Brain microvascular endothelial cell (primary cell): Measurements from ENCODE around the gene KCNQ1.

ENCODE experiments used
- DNase-seq: peaks from one replicate; pipeline ENCODE4 v3.0.0-alpha.2; 2020
- H3K27ac ChIP-seq: fragments of 250-450 bp; sonication (Bioruptor Pico); 2 replicates; pipeline ENCODE4 v1.5.1; 2020; ENCODE audit warnings: mild to moderate bottlenecking, moderate library complexity
- H3K27me3 ChIP-seq: fragments of 250-450 bp; sonication (Bioruptor Pico); replicated peaks from 2 replicates; pipeline ENCODE4 v1.5.1; 2020; ENCODE audit warnings: mild to moderate bottlenecking
- H3K36me3 ChIP-seq: fragments of 250-450 bp; sonication (Bioruptor Pico); replicated peaks from 2 replicates; pipeline ENCODE4 v1.5.1; 2020; ENCODE audit warnings: mild to moderate bottlenecking
- H3K4me3 ChIP-seq: 2 replicates; pipeline ENCODE4 v1.5.1; 2011; ENCODE audit warnings: low read depth, mild to moderate bottlenecking, control low read depth, low read length, moderate library complexity
- in situ Hi-C: cut with HindIII; loops from 2 replicates; pipeline ENCODE4 v1.10.0; 2017; ENCODE audit warnings: low sequenced_read_pairs, low pct_ligation_motif_present
- TF ChIP-seq, protein P1 (sequence below): IDR thresholded peaks from 2 replicates; pipeline ENCODE4 v1.5.1; 2011; ENCODE audit warnings: low read depth, mild to moderate bottlenecking, moderate library complexity, low read length, control low read depth, inconsistent platforms; ENCODE audit errors: missing control alignments

Gene KCNQ1

DNA sequence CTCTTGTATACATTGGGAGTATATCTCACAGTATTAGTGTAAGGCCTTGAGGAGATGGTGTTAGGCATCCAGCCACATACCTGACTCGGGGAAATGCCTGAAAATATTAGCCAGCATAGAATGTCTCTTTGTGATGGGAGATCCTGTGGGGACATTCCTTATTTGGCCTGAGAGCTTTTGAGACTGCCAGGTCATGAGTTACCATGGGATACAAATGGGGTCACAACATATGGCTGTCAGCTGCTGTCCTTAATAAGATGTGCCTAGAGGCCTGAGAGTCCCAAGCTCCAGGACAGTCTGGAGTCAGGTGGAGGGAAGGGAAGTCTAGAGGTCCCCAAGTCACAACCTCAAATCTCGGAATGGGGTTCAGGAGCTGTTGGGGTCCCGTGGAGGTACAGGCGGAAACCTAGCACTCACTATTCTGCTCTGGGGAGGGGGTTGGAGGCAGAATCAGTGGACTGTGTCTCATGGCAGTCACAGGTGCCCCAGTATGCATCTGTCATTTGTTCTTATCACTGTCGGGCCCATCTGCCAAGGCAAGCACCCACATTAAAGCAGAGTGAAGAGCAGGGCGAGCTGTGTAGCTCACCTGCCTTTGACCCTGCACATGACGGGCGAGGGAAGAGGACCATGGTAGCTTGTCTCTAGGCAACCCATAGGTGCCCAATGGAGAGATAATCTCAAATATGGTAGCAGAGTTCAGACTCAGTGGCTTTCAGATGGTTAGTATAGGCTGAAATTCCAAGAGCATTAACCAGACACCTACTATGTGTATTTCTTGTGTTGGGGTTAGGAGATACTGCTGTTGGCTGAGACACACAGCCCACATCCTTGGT, 225.0 kb downstream of the KCNQ1 start:
- TF ChIP-seq, protein P1, sequence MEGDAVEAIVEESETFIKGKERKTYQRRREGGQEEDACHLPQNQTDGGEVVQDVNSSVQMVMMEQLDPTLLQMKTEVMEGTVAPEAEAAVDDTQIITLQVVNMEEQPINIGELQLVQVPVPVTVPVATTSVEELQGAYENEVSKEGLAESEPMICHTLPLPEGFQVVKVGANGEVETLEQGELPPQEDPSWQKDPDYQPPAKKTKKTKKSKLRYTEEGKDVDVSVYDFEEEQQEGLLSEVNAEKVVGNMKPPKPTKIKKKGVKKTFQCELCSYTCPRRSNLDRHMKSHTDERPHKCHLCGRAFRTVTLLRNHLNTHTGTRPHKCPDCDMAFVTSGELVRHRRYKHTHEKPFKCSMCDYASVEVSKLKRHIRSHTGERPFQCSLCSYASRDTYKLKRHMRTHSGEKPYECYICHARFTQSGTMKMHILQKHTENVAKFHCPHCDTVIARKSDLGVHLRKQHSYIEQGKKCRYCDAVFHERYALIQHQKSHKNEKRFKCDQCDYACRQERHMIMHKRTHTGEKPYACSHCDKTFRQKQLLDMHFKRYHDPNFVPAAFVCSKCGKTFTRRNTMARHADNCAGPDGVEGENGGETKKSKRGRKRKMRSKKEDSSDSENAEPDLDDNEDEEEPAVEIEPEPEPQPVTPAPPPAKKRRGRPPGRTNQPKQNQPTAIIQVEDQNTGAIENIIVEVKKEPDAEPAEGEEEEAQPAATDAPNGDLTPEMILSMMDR, result no peak
- in situ Hi-C loops, result no loop called here

DNA sequence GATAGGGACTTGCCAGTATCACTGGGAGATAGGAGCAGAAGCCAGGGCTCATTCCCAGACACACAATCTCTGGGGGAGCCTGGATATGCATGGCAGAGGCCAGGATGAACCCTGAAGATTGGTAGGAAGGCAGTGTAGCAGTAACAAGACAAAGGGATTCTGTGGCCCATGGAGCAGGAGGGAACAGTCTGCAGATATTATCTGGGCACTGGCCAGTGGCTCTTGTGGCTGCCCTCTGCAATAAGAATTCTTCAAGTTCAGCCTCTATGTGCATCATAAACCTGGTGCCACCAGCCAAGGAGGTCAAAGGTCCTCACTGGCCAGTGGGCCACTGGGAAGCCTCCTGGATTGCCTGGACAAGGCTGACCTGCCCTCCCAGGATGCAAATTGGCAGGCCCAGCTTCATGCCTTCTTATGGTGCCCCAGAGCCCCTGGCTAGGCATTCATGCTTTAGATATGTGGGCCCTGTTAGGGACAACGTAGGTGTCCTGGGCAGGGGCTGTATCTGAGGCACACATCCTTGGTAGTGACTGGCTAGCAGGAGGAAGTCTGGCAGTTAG, 225.8 kb downstream of the KCNQ1 start:
- DNase-seq, result no peak
- in situ Hi-C loops, result no loop called here
- no peak overlapping the region for H3K27ac ChIP-seq
- H3K4me3 ChIP-seq, result no peak overlapping the region
- no peaks in the 10 kb centered on the region for H3K36me3 ChIP-seq
- H3K27me3 ChIP-seq, result no peaks in the 10 kb centered on the region
- TF ChIP-seq, protein P1, result no peak

More for the DNA sequence above, 225.0 kb downstream of the KCNQ1 start:
- Histone ChIP-seq H3K27ac (no peak overlapping the region), H3K36me3 (no peaks in the 10 kb centered on the region), H3K27me3 (no peaks in the 10 kb centered on the region), H3K4me3 (no peak overlapping the region)
- DNase-seq, result no peak

DNA sequence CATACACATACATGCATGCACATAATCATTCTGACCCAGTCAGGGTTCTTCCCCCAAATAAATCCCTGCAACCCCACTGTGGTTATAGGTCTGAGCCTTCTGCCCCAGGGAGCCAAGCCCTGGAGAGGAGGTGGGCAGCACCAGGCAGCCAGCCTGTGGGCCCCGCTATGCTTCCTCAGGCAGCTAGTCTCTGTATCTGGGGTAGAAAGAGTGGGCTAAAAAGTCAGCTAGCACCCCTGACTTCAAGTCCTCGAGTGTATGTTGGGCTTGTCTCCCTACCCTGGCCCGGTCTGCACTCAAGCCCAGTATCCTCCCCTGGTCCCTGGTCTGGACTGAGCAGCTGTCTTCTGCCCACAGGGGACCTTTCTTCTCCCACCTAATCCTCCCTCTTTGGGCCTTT, 226.9 kb downstream of the KCNQ1 start:
- TF ChIP-seq, protein P1, result no peak

DNA sequence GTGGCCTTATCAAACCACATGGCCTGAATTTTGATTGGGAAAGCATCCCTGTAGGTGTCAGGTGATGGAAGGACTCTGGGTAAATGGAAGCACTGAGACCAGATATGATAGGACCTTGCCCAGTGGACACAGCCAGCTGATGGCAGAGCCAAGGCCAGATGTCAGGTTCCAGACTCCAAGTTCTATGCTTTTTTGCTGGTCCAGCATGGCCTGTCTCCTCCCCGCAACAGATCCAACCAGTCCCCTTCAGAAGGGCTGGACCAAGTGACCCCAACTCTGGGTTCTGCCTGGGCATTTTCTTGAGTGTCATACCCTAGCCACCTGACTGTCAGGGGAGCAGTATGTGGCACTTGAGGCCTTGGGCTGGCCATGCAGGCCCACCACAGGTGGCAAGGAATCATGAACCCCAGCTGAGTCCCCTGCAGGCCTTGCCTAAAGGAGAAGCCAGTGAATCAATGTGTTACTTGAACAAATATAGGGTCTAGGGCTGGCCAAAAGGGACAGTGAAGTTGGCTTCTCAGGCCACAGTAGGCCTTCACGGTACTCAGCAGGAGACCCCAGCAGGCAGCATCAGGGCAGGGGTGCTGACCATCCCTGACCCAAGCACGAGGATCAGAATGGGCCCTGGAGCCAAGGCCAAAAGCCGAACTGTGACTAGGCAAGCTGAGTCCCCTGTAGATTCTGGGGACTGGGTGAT, 227.9 kb downstream of the KCNQ1 start:
- in situ Hi-C loops, result no loop called here

More for the DNA sequence above, 226.9 kb downstream of the KCNQ1 start:
- in situ Hi-C loops, result no loop called here
- Histone ChIP-seq H3K36me3 (no peaks in the 10 kb centered on the region), H3K27me3 (no peaks in the 10 kb centered on the region), H3K4me3 (no peak overlapping the region), H3K27ac (no peak overlapping the region)
- DNase-seq, result no peak

DNA sequence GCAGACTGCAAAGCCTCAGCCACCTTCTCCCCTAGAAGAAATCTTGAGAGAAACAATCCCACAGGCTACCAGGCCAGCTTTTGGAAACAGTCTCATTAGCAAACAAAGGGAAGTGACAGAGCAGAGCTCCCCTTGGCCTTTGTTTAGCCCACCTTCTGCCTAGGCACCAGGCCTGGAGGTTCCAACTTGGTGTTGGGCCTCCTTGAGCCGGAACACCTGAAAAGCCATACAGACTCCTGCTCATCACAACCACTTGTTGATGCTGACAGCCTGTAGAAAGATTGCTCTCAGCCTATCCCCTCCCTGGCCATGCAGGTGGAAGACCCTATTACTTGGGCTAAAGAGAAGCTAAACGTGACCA, 228.4 kb downstream of the KCNQ1 start:
- in situ Hi-C loops, result no loop called here
- Histone ChIP-seq H3K4me3 (no peak overlapping the region), H3K27ac (no peak overlapping the region), H3K27me3 (no peaks in the 10 kb centered on the region), H3K36me3 (no peaks in the 10 kb centered on the region)
- no peak for DNase-seq
- TF ChIP-seq, protein P1, result no peak

More for the DNA sequence above, 227.9 kb downstream of the KCNQ1 start:
- no peaks in the 10 kb centered on the region for H3K27me3 ChIP-seq
- H3K36me3 ChIP-seq, result no peaks in the 10 kb centered on the region
- TF ChIP-seq, protein P1, result no peak
- no peak overlapping the region for H3K4me3 ChIP-seq
- no peak overlapping the region for H3K27ac ChIP-seq
- no peak for DNase-seq
